Ovary (tissue), 3 donors: Measurements from ENCODE around the gene TGFBR1.

Experiments
- CTCF ChIP-seq, 3 donors: fragments of 450-650 bp in 2 of 3; fragments of 200-600 bp in 1 of 3; IDR thresholded peaks; one replicate each; pipeline versions ENCODE4 v1.5.1 to v1.8.0; 2016 to 2022; ENCODE audit warnings: antibody characterized with exemption in 3 of 3, mild to moderate bottlenecking in 1 of 3
- POLR2A ChIP-seq: fragments of 450-650 bp; IDR thresholded peaks from one replicate; pipeline ENCODE4 v1.6.1; 2017; ENCODE audit warnings: antibody characterized with exemption, mild to moderate bottlenecking, moderate library complexity
- donor health status: DM: no; HTN: no; CAD: no.

GRCh38 chr9:99184475-99185347, 79.8 kb downstream of the TGFBR1 start:
- TF ChIP-seq CTCF (IDR thresholded peaks at IDR 0.05) (peak; percentile 81 to 91 (median 83)), POLR2A (no peak)
